Activated naive CD8-positive, alpha-beta T cell treated with anti-CD3 and anti-CD28 coated beads, Interleukin-2, amount 10 ng/mL, durations not matched to agents 7 days and 5 days (primary cell): ENCODE measurements around the gene TAF4. TPM values are rescaled to one million over a fixed set of nuclear protein-coding genes. Genes with fewer than 3 reads are reported as not detected.
A peak's percentile ranks its signal among the peaks of the same experiment; 100 is the strongest.

Experiments
- ATAC-seq: fragments of 150-1000 bp; cut with Tn5 transposase; one replicate; pipeline ENCODE4 v1.10.0; 2021; ENCODE audit warnings: low read depth, moderate library complexity
- POLR2A ChIA-PET: fragments of 350-600 bp; sonication (Branson Sonifier 250); formaldehyde crosslinking; loops from one replicate; lab custom pipeline; 2021; ENCODE audit warnings: antibody characterized with exemption; lab: Charles Lee
- DNase-seq: peaks from one replicate; pipeline ENCODE4 v3.0.0; 2021
- H3K27ac Mint-ChIP-seq: one replicate; pipeline ENCODE4 v1.8.0; 2022; ENCODE audit warnings: mild to moderate bottlenecking, mixed read lengths
- H3K27me3 Mint-ChIP-seq: one replicate; pipeline ENCODE4 v1.8.0; 2022; ENCODE audit warnings: mild to moderate bottlenecking, moderate library complexity, mixed read lengths
- H3K36me3 Mint-ChIP-seq: one replicate; pipeline ENCODE4 v1.8.0; 2021; ENCODE audit warnings: mild to moderate bottlenecking, mixed read lengths
- H3K4me1 Mint-ChIP-seq: one replicate; pipeline ENCODE4 v1.8.0; 2021; ENCODE audit warnings: mixed read lengths
- H3K4me3 Mint-ChIP-seq: one replicate; pipeline ENCODE4 v1.8.0; 2022; ENCODE audit warnings: mild to moderate bottlenecking, moderate library complexity, mixed read lengths
- H3K9me3 Mint-ChIP-seq: one replicate; pipeline ENCODE4 v1.8.0; 2021; ENCODE audit warnings: mixed read lengths
- total RNA-seq, 2 experiments: library from RNA; stranded (reverse); gene quantifications; one replicate each; pipeline ENCODE4 v1.2.3, GENCODE V29; 2021

Gene TAF4
- total RNA-seq, 2 experiments from 2014 or later, result 22.6 to 23.8 TPM

- H3K9me3 Mint-ChIP-seq, result no peaks in the 10 kb centered on the region
- no peak for DNase-seq
- ATAC-seq, result peak; percentile 37
- peaks cover 18% of the 10 kb centered on the region for H3K4me1 Mint-ChIP-seq
- H3K36me3 Mint-ChIP-seq, result peaks cover 4% of the 10 kb centered on the region
- H3K4me3 Mint-ChIP-seq, result no peak overlapping the region
- POLR2A ChIA-PET, result interaction anchor here (0.6 kb wide), 1 partner anchor 718 kb away, joined by 4 read pairs; no protein-coding TSS in a partner anchor
- peak overlapping the region; percentile 24 for H3K27ac Mint-ChIP-seq
- no peaks in the 10 kb centered on the region for H3K27me3 Mint-ChIP-seq
Observed at GRCh38 chr20:62025832-62026563, 39.7 kb downstream of the TAF4 start.

- peaks cover 12% of the 10 kb centered on the region for H3K4me1 Mint-ChIP-seq
- H3K27me3 Mint-ChIP-seq, result no peaks in the 10 kb centered on the region
- H3K27ac Mint-ChIP-seq, result no peak overlapping the region
- POLR2A ChIA-PET, result interaction anchor here (0.6 kb wide), 1 partner anchor 719 kb away, joined by 4 read pairs; no protein-coding TSS in a partner anchor
- DNase-seq, result no peak
- H3K36me3 Mint-ChIP-seq, result peaks cover 4% of the 10 kb centered on the region
- no peaks in the 10 kb centered on the region for H3K9me3 Mint-ChIP-seq
- ATAC-seq, result no peak
- no peak overlapping the region for H3K4me3 Mint-ChIP-seq
Observed at GRCh38 chr20:62025394-62025793, 40.3 kb downstream of the TAF4 start.

GRCh38 chr20:62023935-62024334, 41.7 kb downstream of the TAF4 start:
- Mint-ChIP-seq H3K9me3 (no peaks in the 10 kb centered on the region), H3K27ac (no peak overlapping the region), H3K36me3 (peaks cover 4% of the 10 kb centered on the region), H3K4me1 (peaks cover 11% of the 10 kb centered on the region), H3K4me3 (no peak overlapping the region), H3K27me3 (no peaks in the 10 kb centered on the region)
- POLR2A ChIA-PET, result interaction anchor here (0.8 kb wide), 1 partner anchor 24 kb away, joined by 3 read pairs; no protein-coding TSS in a partner anchor
- DNase-seq (no peak), ATAC-seq (no peak)

- peaks cover 4% of the 10 kb centered on the region for H3K36me3 Mint-ChIP-seq
- H3K9me3 Mint-ChIP-seq, result no peaks in the 10 kb centered on the region
- H3K4me3 Mint-ChIP-seq, result no peak overlapping the region
- peaks cover 11% of the 10 kb centered on the region for H3K4me1 Mint-ChIP-seq
- H3K27ac Mint-ChIP-seq, result no peak overlapping the region
- no peak for ATAC-seq
- H3K27me3 Mint-ChIP-seq, result no peaks in the 10 kb centered on the region
- POLR2A ChIA-PET, result interaction anchor here (0.8 kb wide), 1 partner anchor 25 kb away, joined by 3 read pairs; no protein-coding TSS in a partner anchor
- DNase-seq, result no peak
Observed at GRCh38 chr20:62022575-62023139, 43.0 kb downstream of the TAF4 start.

- Mint-ChIP-seq H3K4me3 (no peak overlapping the region), H3K27ac (no peak overlapping the region), H3K27me3 (no peaks in the 10 kb centered on the region), H3K9me3 (no peaks in the 10 kb centered on the region), H3K36me3 (peaks cover 3% of the 10 kb centered on the region), H3K4me1 (peaks cover 10% of the 10 kb centered on the region)
- ATAC-seq (no peak), DNase-seq (no peak)
- POLR2A ChIA-PET, result no interaction called here
Observed at GRCh38 chr20:62021793-62022385, 43.8 kb downstream of the TAF4 start.

DNA sequence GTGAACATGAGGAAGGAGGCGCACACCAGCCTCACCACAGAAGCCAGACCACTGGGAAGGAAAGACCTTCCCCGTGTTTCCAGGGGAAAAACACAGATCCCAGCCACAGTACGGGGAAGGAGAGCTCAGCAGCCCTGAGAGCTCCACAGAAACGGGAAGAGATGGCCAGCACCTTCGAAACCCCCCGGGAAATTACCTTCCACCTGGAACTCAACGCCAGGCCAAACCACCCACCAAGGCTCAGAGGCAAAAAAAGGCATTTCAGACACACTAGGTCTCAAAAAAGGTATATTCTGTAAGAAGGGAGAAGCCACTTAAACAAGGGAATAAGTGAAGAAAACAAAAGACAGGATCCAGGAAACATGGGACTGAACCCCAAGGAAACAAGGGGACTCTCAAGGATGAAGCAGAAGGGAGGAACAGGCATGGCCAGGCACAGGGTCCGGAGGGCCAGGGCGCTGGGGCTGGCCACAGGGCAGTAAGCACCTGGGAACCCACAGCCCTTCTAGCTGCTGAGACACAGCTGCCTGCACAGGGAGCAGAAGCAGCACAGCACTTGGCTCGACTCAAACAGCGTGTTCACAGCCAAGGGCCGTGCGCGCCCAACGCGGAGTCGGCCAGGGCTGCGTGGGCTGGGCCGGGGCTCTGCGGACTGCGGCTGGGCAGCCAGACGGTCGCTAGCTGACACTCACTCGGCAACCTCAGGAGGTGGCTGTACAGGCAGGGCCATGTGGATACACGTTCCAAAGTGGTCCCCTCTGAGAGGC, 44.6 kb downstream of the TAF4 start:
- peaks cover 6% of the 10 kb centered on the region for H3K4me1 Mint-ChIP-seq
- DNase-seq (no peak), ATAC-seq (no peak)
- POLR2A ChIA-PET, result interaction anchor here (0.6 kb wide), 1 partner anchor 44 kb away, joined by 5 read pairs; the partner anchor contains the start of gene TAF4
- H3K27ac Mint-ChIP-seq, result no peak overlapping the region
- no peaks in the 10 kb centered on the region for H3K9me3 Mint-ChIP-seq
- H3K36me3 Mint-ChIP-seq, result peaks cover 2% of the 10 kb centered on the region
- no peaks in the 10 kb centered on the region for H3K27me3 Mint-ChIP-seq
- no peak overlapping the region for H3K4me3 Mint-ChIP-seq

GRCh38 chr20:62019881-62020492, 45.7 kb downstream of the TAF4 start:
- H3K4me3 Mint-ChIP-seq, result no peak overlapping the region
- no peaks in the 10 kb centered on the region for H3K9me3 Mint-ChIP-seq
- peaks cover 2% of the 10 kb centered on the region for H3K4me1 Mint-ChIP-seq
- H3K27me3 Mint-ChIP-seq, result no peaks in the 10 kb centered on the region
- DNase-seq, result no peak
- no peak for ATAC-seq
- H3K36me3 Mint-ChIP-seq, result no peaks in the 10 kb centered on the region
- POLR2A ChIA-PET, result no interaction called here
- no peak overlapping the region for H3K27ac Mint-ChIP-seq

- H3K9me3 Mint-ChIP-seq, result no peaks in the 10 kb centered on the region
- H3K27ac Mint-ChIP-seq, result no peak overlapping the region
- POLR2A ChIA-PET, result no interaction called here
Observed at GRCh38 chr20:62019144-62019805, 46.4 kb downstream of the TAF4 start.

DNA sequence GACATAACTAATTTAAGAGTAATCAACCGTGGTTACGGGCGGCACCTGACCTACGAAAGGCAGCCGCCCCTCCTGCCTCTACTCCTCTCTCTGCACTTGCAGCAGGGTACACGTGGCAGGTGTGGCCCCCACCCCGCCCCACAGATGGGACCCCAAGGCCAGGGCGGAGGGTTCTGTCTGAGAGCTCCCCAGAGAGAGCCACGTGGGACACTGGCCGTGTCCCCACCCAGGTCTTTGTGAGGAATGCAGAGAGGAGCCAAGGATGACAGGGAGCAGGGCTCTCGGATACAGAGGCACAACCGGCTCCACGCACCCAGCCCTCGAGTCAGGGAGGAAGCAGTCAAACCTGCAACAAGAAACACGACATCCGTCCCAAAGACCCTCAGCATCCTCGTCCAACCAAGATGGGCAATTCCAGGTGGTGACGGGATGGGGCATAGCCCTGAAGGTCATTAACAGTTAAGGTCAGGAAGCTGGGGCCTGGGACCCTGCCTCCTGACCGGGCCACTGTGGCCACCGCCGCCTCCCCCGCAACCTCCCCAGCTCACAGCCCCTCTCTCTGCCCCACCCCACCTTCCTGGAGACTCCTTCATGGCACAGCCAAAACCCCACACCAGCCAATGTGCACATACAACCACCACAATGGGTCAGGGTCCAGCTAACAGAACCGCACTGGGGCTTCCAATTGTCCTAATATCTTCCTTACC, 47.1 kb downstream of the TAF4 start:
- H3K4me3 Mint-ChIP-seq, result no peak overlapping the region
- DNase-seq (no peak), ATAC-seq (no peak)
- H3K4me1 Mint-ChIP-seq, result no peaks in the 10 kb centered on the region
- H3K9me3 Mint-ChIP-seq, result no peaks in the 10 kb centered on the region
- no peaks in the 10 kb centered on the region for H3K27me3 Mint-ChIP-seq
- H3K36me3 Mint-ChIP-seq, result no peaks in the 10 kb centered on the region
- POLR2A ChIA-PET, result no interaction called here
- H3K27ac Mint-ChIP-seq, result no peak overlapping the region

More at GRCh38 chr20:62019144-62019805, 46.4 kb downstream of the TAF4 start:
- no peaks in the 10 kb centered on the region for H3K27me3 Mint-ChIP-seq
- no peak overlapping the region for H3K4me3 Mint-ChIP-seq
- DNase-seq, result no peak
- peaks cover under 1% of the 10 kb centered on the region for H3K4me1 Mint-ChIP-seq
- no peaks in the 10 kb centered on the region for H3K36me3 Mint-ChIP-seq
- ATAC-seq, result no peak

DNA sequence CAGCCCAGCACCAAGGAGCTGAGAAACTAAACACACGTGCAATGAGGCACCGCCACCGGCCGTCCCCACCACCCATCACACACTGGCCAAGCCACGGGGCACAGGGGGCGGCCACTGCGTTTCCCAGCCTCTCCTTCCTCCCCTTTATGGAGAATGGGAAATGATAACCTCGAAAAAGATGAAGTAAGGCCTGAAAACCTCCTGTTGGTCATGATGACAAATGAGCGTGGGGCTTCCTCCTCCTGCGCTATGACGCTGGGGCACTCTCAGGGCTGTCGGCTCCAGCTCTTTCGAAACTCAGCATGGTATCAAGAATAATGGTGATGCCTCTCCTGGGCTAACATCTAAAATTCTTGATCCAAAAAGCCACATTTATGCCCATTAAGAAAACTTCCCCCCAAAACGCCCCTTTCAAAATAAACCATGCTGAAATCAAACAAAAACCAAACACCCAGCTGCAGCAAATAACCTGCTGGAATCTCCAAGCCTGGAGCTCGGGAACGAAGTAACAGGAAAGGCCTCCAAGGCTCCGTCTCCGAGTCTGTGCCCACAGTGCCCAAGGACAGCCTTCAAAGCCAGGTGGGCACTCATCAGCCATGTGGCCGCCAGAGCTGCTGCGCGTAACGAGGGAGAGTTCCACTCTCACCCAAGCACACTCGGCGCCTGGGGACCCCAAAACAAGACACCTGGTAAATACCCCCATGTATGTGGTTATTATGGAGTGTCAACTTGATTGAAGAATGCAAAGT, 50.0 kb downstream of the TAF4 start:
- POLR2A ChIA-PET, result no interaction called here
- H3K36me3 Mint-ChIP-seq, result peaks cover 4% of the 10 kb centered on the region
- no peaks in the 10 kb centered on the region for H3K9me3 Mint-ChIP-seq
- H3K27me3 Mint-ChIP-seq, result no peaks in the 10 kb centered on the region
- no peak overlapping the region for H3K27ac Mint-ChIP-seq
- no peak overlapping the region for H3K4me3 Mint-ChIP-seq
- DNase-seq (no peak), ATAC-seq (no peak)
- peaks cover 3% of the 10 kb centered on the region for H3K4me1 Mint-ChIP-seq

GRCh38 chr20:62014889-62015537, 50.7 kb downstream of the TAF4 start:
- POLR2A ChIA-PET, result no interaction called here
- DNase-seq (no peak), ATAC-seq (no peak)
- no peaks in the 10 kb centered on the region for H3K27me3 Mint-ChIP-seq
- H3K36me3 Mint-ChIP-seq, result peaks cover 4% of the 10 kb centered on the region
- H3K27ac Mint-ChIP-seq, result no peak overlapping the region
- H3K9me3 Mint-ChIP-seq, result no peaks in the 10 kb centered on the region
- peaks cover 3% of the 10 kb centered on the region for H3K4me1 Mint-ChIP-seq
- no peak overlapping the region for H3K4me3 Mint-ChIP-seq
